Heart left ventricle (tissue), 13 donors: Measurements from ENCODE around the gene NRF1.

ENCODE experiments used
- POLR2A ChIP-seq, 2 donors: fragments of 450-650 bp; IDR thresholded peaks; one replicate each; pipeline ENCODE4 v1.6.1; 2017; ENCODE audit warnings: antibody characterized with exemption in 2 of 2, mild to moderate bottlenecking in 2 of 2, moderate library complexity in 2 of 2
- TF ChIP-seq, protein P1 (sequence below), 12 donors: fragments of 200-600 bp; sonication (generic) in 4 of 12; IDR thresholded peaks; one replicate each; pipeline versions ENCODE4 v1.5.0 to v1.8.0; 2018 to 2022; ENCODE audit warnings: antibody characterized with exemption in 12 of 12, mild to moderate bottlenecking in 5 of 12
- donor health status: ischemic (EF 13 %, LVEDD 7.1; RV severe dilation, severe dysfunction).
- donor health status: DM: no; HTN: yes; CAD: no.
- donor health status: DM: no; HTN: no; CAD: no.
- donor health status: ischemic (EF 25% LVEDD 6.9; RV normal size, moderate dysfunction).
- donor health status: ischemic (EF 25% LVEDD 5.7; RV mildly dilated, moderate dysfunction).
- donor health status: ischemic (EF 35%, LVEDD 5.7; RV mildly dilated, moderate dysfunction).
- donor health status: nonischemic (EF 11% LVEDD 7.7; RV severe dilation, severe dysfunction).
- donor health status: DM: yes; HTN: yes; CAD: no.
- donor health status: PGD.
- donor health status: ischemic (EF 29% LVEDD 5.4; RV normal size, mild dysfunction).
- donor health status: nonischemic (EF 23%, LVEDD 6.1; RV moderate dilation, normal function).

DNA sequence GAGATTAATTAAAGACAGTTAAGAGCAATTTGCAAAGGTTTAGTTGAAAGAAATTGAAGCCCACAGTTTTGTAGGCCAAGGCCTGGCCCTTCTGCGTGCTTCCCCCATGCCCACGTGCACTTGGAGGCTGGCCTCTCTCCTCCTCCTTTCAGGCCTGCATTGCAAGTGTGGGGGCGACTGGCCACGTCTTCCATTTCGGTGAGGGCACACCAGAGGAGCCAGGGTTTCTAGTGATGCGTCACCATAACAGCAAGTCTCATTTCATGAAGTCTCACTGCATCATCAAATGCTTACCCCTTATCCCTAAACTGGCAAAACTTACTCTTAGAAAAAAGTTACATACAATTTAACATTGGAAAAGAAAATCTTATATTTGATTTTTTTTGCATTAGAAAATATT is 141.2 kb downstream of the NRF1 start:
- TF ChIP-seq, protein P1, sequence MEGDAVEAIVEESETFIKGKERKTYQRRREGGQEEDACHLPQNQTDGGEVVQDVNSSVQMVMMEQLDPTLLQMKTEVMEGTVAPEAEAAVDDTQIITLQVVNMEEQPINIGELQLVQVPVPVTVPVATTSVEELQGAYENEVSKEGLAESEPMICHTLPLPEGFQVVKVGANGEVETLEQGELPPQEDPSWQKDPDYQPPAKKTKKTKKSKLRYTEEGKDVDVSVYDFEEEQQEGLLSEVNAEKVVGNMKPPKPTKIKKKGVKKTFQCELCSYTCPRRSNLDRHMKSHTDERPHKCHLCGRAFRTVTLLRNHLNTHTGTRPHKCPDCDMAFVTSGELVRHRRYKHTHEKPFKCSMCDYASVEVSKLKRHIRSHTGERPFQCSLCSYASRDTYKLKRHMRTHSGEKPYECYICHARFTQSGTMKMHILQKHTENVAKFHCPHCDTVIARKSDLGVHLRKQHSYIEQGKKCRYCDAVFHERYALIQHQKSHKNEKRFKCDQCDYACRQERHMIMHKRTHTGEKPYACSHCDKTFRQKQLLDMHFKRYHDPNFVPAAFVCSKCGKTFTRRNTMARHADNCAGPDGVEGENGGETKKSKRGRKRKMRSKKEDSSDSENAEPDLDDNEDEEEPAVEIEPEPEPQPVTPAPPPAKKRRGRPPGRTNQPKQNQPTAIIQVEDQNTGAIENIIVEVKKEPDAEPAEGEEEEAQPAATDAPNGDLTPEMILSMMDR (IDR thresholded peaks at IDR 0.05): no peak
- no peak for TF ChIP-seq POLR2A (IDR thresholded peaks at IDR 0.05)
